Loucy (cell line): ENCODE data around the gene H6PD.

ENCODE experiments used
- H2AFZ ChIP-seq: fragments of 200-600 bp; sonication (generic); 2 replicates; pipeline ENCODE4 v1.6.0; 2016; ENCODE audit warnings: antibody characterized with exemption, mild to moderate bottlenecking, low read length, moderate library complexity
- H3F3A ChIP-seq: fragments of 200-600 bp; 2 replicates; pipeline ENCODE4 v1.6.0; 2016; ENCODE audit warnings: antibody characterized with exemption, low read depth, mild to moderate bottlenecking
- H3K27me3 ChIP-seq: fragments of 200-600 bp; sonication (generic); 2 replicates; pipeline ENCODE4 v1.6.1; 2014; ENCODE audit warnings: low read length, mild to moderate bottlenecking; ENCODE audit not compliant: insufficient read depth, poor library complexity, severe bottlenecking
- H3K36me3 ChIP-seq: fragments of 200-600 bp; sonication (generic); 2 replicates; pipeline ENCODE4 v1.6.1; 2016; ENCODE audit warnings: low read length; ENCODE audit not compliant: insufficient read depth
- H3K4me1 ChIP-seq: fragments of 200-600 bp; sonication (generic); 2 replicates; pipeline ENCODE4 v1.5.1; 2014; ENCODE audit warnings: low read length, mild to moderate bottlenecking; ENCODE audit not compliant: insufficient read depth, poor library complexity, severe bottlenecking
- H3K4me2 ChIP-seq: fragments of 200-600 bp; sonication (generic); 2 replicates; pipeline ENCODE4 v1.6.0; 2014; ENCODE audit warnings: antibody characterized with exemption, low read length, low read depth, mild to moderate bottlenecking; ENCODE audit not compliant: poor library complexity, severe bottlenecking
- H3K4me3 ChIP-seq: fragments of 200-600 bp; sonication (generic); 2 replicates; pipeline ENCODE4 v1.5.1; 2014; ENCODE audit warnings: low read length, mild to moderate bottlenecking, mixed read lengths; ENCODE audit not compliant: poor library complexity, severe bottlenecking
- H3K79me2 ChIP-seq: fragments of 200-600 bp; sonication (generic); 2 replicates; pipeline ENCODE4 v1.6.1; 2014; ENCODE audit warnings: low read length; ENCODE audit not compliant: insufficient read depth
- H3K9ac ChIP-seq: fragments of 200-600 bp; sonication (generic); 2 replicates; pipeline ENCODE4 v1.6.0; 2014; ENCODE audit warnings: mild to moderate bottlenecking, low read depth, low read length, moderate library complexity; ENCODE audit not compliant: poor library complexity, severe bottlenecking
- H3K9me2 ChIP-seq: fragments of 200-600 bp; sonication (generic); replicated peaks from 2 replicates; pipeline ENCODE4 v1.6.1; 2016; ENCODE audit warnings: low read depth, low read length, mixed read lengths
- H3K9me3 ChIP-seq: fragments of 200-600 bp; sonication (generic); 2 replicates; pipeline ENCODE4 v1.6.1; 2014; ENCODE audit warnings: mild to moderate bottlenecking, antibody characterized with exemption, low read length, low read depth; ENCODE audit not compliant: insufficient read depth
- H4K20me1 ChIP-seq: fragments of 200-600 bp; sonication (generic); 2 replicates; pipeline ENCODE4 v1.6.0; 2014; ENCODE audit warnings: antibody characterized with exemption, low read length, mild to moderate bottlenecking; ENCODE audit not compliant: insufficient read depth, poor library complexity, severe bottlenecking
- CTCF ChIP-seq: fragments of 200-600 bp; sonication (generic); conservative IDR thresholded peaks from 2 replicates; pipeline ENCODE4 v1.5.1; 2014; ENCODE audit warnings: mild to moderate bottlenecking, antibody characterized with exemption, low read length
- EZH2phosphoT487 ChIP-seq: fragments of 200-600 bp; IDR thresholded peaks from 2 replicates; pipeline ENCODE4 v1.6.1; 2018; ENCODE audit warnings: antibody characterized with exemption, mild to moderate bottlenecking, moderate library complexity, borderline replicate concordance

The H6PD gene

GRCh38 chr1:9263276-9263855, 28.8 kb downstream of the H6PD start:
- Histone ChIP-seq H3K27me3 (no peaks in the 10 kb centered on the region), H3K4me2 (no peak overlapping the region), H4K20me1 (peaks cover 9% of the 10 kb centered on the region), H3K4me1 (peaks cover 33% of the 10 kb centered on the region), H3K36me3 (peaks cover 51% of the 10 kb centered on the region; the same call in 1 of the 2 replicates), H3K79me2 (peaks cover 26% of the 10 kb centered on the region), H2AFZ (no peak overlapping the region), H3K4me3 (no peak overlapping the region), H3K9ac (no peak overlapping the region), H3K9me2 (no peaks in the 10 kb centered on the region), H3K9me3 (no peaks in the 10 kb centered on the region; the same call in 1 of the 2 replicates), H3F3A (no peaks in the 10 kb centered on the region)
- TF ChIP-seq CTCF (no peak), EZH2phosphoT487 (no peak)

- Histone ChIP-seq H3K27me3 (no peaks in the 10 kb centered on the region), H3K4me2 (no peak overlapping the region), H3K9ac (no peak overlapping the region), H3K4me1 (peaks cover 33% of the 10 kb centered on the region), H3F3A (no peaks in the 10 kb centered on the region), H3K9me2 (no peaks in the 10 kb centered on the region), H3K9me3 (no peaks in the 10 kb centered on the region), H3K4me3 (no peak overlapping the region), H2AFZ (no peak overlapping the region), H3K79me2 (peaks cover 17% of the 10 kb centered on the region), H4K20me1 (peaks cover 9% of the 10 kb centered on the region), H3K36me3 (peaks cover 56% of the 10 kb centered on the region; the same call in 1 of the 2 replicates)
- TF ChIP-seq CTCF (no peak), EZH2phosphoT487 (no peak)
These were observed 29.7 kb downstream of the H6PD start for GRCh38 chr1:9263984-9264872.

- peaks cover 9% of the 10 kb centered on the region for H3K79me2 ChIP-seq
- no peaks in the 10 kb centered on the region for H3F3A ChIP-seq
- no peaks in the 10 kb centered on the region for H3K9me2 ChIP-seq
- H2AFZ ChIP-seq, result no peak overlapping the region
- H3K27me3 ChIP-seq, result no peaks in the 10 kb centered on the region
- no peak overlapping the region for H3K9ac ChIP-seq
- H3K4me2 ChIP-seq, result no peak overlapping the region
- H3K4me1 ChIP-seq, result peaks cover 33% of the 10 kb centered on the region
- H3K4me3 ChIP-seq, result no peak overlapping the region
- H3K9me3 ChIP-seq, result no peaks in the 10 kb centered on the region
- peaks cover 9% of the 10 kb centered on the region for H4K20me1 ChIP-seq
- TF ChIP-seq CTCF, result no peak
- no peak for TF ChIP-seq EZH2phosphoT487
- peaks cover 60% of the 10 kb centered on the region; the same call in 1 of the 2 replicates for H3K36me3 ChIP-seq
These were observed 30.5 kb downstream of the H6PD start for GRCh38 chr1:9265037-9265436.
